ENCODE results near the gene MEAF6. TPM values are rescaled to one million over a fixed set of nuclear protein-coding genes. Genes with fewer than 3 reads are reported as not detected.

Gene MEAF6
- total RNA-seq (2014; rRNA removed; shearing (Covaris generic)) (116 and 117 TPM in 2 replicates), polyA plus RNA-seq (2016; fragmentation: Nextera tagmentation; extraction: Ambion mirVana) (96.2 and 99.5 TPM in 2 replicates)

DNA sequence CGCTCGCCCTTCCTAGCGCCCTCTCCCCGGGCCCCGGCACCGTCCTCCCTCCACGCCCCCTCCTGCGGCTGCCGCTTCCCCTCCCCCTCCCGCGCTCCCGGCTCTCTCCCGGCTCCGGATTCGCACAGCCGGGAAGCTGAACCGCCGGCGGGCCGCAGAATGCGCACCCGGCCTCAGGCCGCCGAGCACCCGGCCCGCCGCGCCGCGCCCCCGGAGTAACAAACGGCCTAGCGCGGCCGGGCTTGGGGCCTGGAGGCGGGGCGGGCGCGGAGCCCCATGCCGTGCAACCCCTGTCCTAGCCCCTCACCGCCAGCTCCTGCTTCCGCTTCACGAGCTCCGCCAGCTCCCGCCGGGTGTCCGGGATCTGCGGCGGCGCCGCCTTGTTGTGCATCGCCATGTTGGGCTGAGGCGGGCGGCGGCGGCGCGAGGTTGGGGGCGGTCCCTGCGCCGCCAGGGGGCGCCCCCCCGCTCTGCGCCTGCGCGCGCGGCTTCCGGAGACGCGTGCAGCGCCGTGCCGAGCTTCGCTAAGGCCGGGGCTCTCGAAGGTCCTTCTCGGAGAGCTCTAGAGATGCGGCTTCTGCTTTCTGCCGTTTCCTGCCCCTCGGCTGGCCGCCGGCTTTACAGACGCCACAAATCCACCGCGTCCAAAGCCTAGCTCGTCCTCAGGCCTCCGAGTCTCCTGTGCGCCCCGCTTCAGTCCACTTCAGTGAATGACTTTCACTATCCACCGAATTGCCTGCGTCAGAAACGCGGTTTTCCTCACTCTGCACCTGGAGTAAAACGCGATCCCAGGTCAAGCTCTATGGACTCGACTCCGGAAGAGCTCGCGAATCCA is at the start of gene MEAF6:
MEAF6 (minus strand) TSS at position 417 of the 835 bp plus-strand sequence; CDS start at position 397, 20 bp downstream.
- peak; percentile 92 for DNase-seq
- Histone ChIP-seq H3K9ac (peak within 1 kb of the TSS; percentile 82), H4K20me1 (ENCODE audit: insufficient read depth) (no peaks in the 10 kb centered on the region), H3K4me2 (ENCODE audit: unreplicated experiment) (peak within 1 kb of the TSS; percentile 92), H3K9me2 (ENCODE audit: insufficient read depth) (no peaks in the 10 kb centered on the region), H3K4me3 (peak within 1 kb of the TSS; percentile 83), H3K27me3 (replicated peaks; ENCODE audit: insufficient read depth) (no peaks in the 10 kb centered on the region), H3K36me3 (ENCODE audit: low read depth) (peaks cover 15% of the 10 kb centered on the region), H2AFZ (peak within 1 kb of the TSS; percentile 86), H3F3A (ENCODE audit: insufficient read depth) (peaks cover 9% of the 10 kb centered on the region), H3K27ac (peak within 1 kb of the TSS; percentile 74), H3K4me1 (ENCODE audit: insufficient read depth) (0 out of 2 replicates have a peak, but pooled peaks cover 4% of the 10 kb centered on the region), H3K79me2 (ENCODE audit: insufficient read depth) (peaks cover 48% of the 10 kb centered on the region), H3K9me3 (ENCODE audit: low read depth) (no peaks in the 10 kb centered on the region)
- TF ChIP-seq EZH2phosphoT487 (IDR thresholded peaks at IDR 0.05; ENCODE audit: insufficient read depth, low read depth), result no peak
- no peak for TF ChIP-seq EZH2 (IDR thresholded peaks at IDR 0.05; ENCODE audit: insufficient read depth, poor library complexity, severe bottlenecking)
- WGBS, 2 experiments (ENCODE audit: low coverage in 1 of 2, low lambda C conversion rate in 2 of 2, missing lambda C conversion rate in 2 of 2), result 0 to 1% methylated on average over 72 to 99 of the region's 100 CpGs
- in situ Hi-C loops (cut with MboI), result no loop called here

DNA sequence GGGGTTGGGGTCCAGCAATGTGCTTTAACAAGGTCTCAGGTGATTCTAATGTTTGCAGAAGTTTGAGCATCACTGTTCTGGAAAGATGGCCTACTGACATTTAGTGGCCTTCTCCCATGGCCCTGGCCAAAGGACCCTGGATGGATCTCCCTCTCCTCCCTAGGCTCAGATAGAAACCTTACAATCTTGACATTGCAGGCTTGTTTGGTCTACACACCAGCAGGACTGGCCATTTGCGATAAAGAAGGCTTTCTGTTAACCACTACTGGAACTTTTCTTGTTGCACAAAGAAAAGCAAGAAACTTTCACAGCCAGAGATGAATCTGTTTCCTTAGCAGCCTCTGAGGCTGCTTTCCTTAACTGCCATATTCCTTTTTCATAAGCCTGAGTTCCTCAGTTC is 48.4 kb upstream of the MEAF6 start:
- Histone ChIP-seq H4K20me1 (ENCODE audit: insufficient read depth) (no peaks in the 10 kb centered on the region), H2AFZ (no peak overlapping the region), H3K9me3 (ENCODE audit: low read depth) (no peaks in the 10 kb centered on the region), H3K36me3 (ENCODE audit: low read depth) (peaks cover 30% of the 10 kb centered on the region), H3K4me2 (ENCODE audit: unreplicated experiment) (no peak overlapping the region), H3F3A (ENCODE audit: insufficient read depth) (peaks cover 58% of the 10 kb centered on the region), H3K4me1 (ENCODE audit: insufficient read depth) (peaks cover 20% of the 10 kb centered on the region), H3K79me2 (ENCODE audit: insufficient read depth) (no peaks in the 10 kb centered on the region), H3K4me3 (no peak overlapping the region), H3K9me2 (ENCODE audit: insufficient read depth) (no peaks in the 10 kb centered on the region), H3K27ac (no peak overlapping the region), H3K9ac (no peak overlapping the region), H3K27me3 (replicated peaks; ENCODE audit: insufficient read depth) (no peaks in the 10 kb centered on the region)
- DNase-seq, result no peak
- TF ChIP-seq EZH2 (IDR thresholded peaks at IDR 0.05; ENCODE audit: insufficient read depth, poor library complexity, severe bottlenecking), result no peak
- TF ChIP-seq EZH2phosphoT487 (IDR thresholded peaks at IDR 0.05; ENCODE audit: insufficient read depth, low read depth), result no peak
- in situ Hi-C loops (cut with MboI), result no loop called here
- 64 to 80% methylated on average over 1 of the region's 1 CpG for WGBS, 2 experiments (ENCODE audit: low coverage in 1 of 2, low lambda C conversion rate in 2 of 2, missing lambda C conversion rate in 2 of 2)

DNA sequence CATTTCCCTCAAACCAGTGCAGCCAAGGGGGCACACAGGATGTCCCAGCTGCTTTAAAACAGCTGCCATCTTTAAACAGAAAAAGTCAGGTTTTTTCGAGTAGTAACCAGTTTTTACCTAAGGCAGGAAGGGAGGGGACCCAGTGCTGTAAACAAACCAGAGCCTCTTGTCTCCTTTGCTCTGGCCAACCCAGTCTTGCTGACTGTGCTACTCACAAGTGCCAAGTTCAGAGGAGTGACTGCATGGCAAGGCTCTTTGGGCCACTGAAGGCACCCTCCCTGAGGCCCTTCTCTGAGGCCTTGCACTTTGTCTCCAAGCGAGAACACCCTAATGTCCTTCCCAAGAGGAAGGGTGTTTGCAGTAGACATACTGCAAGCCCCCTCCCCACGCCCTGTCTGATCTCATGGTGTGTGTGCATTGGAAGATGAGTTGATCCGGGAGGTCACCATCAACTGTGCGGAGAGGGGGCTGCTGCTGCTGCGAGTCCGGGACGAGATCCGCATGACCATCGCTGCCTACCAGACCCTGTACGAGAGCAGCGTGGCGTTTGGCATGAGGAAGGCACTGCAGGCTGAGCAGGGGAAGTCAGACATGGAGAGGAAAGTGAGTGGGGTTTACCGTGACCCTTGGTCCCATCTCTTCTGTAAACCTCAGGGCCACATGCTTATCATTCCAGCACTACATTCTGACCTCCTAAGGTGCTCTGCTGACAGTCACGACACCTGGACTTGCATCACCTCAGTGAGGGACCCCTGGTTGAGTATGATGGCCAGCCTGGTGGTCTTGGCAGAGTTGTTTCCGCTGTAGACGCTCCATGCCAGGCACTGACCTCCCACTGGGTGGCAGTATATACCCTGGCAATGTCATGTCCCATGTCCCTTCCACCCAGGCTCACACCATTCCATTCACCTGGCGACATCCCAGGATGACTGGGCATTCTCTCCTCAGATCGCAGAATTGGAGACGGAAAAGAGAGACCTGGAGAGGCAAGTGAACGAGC is 46.9 kb upstream of the MEAF6 start:
- Histone ChIP-seq H3K4me3 (no peak overlapping the region), H3K27me3 (replicated peaks; ENCODE audit: insufficient read depth) (no peaks in the 10 kb centered on the region), H3K9ac (no peak overlapping the region), H3K36me3 (ENCODE audit: low read depth) (peaks cover 14% of the 10 kb centered on the region), H2AFZ (peak overlapping the region; percentile 45; the same call in 1 of the 2 replicates), H3F3A (ENCODE audit: insufficient read depth) (peaks cover 44% of the 10 kb centered on the region), H4K20me1 (ENCODE audit: insufficient read depth) (no peaks in the 10 kb centered on the region), H3K9me3 (ENCODE audit: low read depth) (no peaks in the 10 kb centered on the region), H3K79me2 (ENCODE audit: insufficient read depth) (no peaks in the 10 kb centered on the region), H3K4me1 (ENCODE audit: insufficient read depth) (peaks cover 20% of the 10 kb centered on the region), H3K9me2 (ENCODE audit: insufficient read depth) (no peaks in the 10 kb centered on the region), H3K27ac (no peak overlapping the region), H3K4me2 (ENCODE audit: unreplicated experiment) (no peak overlapping the region)
- peak; percentile 53 for DNase-seq
- in situ Hi-C loops (cut with MboI), result no loop called here
- TF ChIP-seq EZH2 (IDR thresholded peaks at IDR 0.05; ENCODE audit: insufficient read depth, poor library complexity, severe bottlenecking) (no peak), EZH2phosphoT487 (IDR thresholded peaks at IDR 0.05; ENCODE audit: insufficient read depth, low read depth) (no peak)
- WGBS, 2 experiments (ENCODE audit: low coverage in 1 of 2, low lambda C conversion rate in 2 of 2, missing lambda C conversion rate in 2 of 2), result 80 to 82% methylated on average over 21 of the region's 21 CpGs
